DMS114 treated with DMSO at 0.1 percent for 48 hours (cell line): ENCODE data around the gene CLCN4.

Experiments used
- DNase-seq: peaks from one replicate; lab custom pipeline; 2025; ENCODE audit not compliant: unreplicated experiment; lab: John Stamatoyannopoulos, UW

The CLCN4 gene

GRCh38 chrX:10129229-10129628 is 27.5 kb upstream of the CLCN4 start:
- DNase-seq: no peak

DNA sequence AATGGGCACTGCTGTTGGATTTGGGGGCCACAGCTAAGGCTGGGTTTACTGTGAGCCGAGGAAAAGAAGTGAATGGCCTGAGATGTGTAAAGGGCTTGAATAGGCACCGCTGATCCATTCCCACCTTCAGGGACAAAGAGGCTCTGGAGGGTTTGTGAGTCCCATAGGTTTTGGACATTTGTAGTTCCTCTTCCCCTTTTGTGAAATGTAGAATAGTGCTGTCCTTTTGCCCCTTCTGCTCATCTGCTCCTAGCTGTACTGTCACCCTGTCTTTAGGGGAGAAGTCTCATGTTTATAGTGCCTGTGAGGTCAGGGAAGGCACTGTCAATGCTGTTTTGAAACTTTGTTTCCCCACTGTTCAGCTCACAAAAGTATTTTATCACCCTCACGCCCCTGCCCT is 26.4 kb upstream of the CLCN4 start:
- no peak for DNase-seq

DNA sequence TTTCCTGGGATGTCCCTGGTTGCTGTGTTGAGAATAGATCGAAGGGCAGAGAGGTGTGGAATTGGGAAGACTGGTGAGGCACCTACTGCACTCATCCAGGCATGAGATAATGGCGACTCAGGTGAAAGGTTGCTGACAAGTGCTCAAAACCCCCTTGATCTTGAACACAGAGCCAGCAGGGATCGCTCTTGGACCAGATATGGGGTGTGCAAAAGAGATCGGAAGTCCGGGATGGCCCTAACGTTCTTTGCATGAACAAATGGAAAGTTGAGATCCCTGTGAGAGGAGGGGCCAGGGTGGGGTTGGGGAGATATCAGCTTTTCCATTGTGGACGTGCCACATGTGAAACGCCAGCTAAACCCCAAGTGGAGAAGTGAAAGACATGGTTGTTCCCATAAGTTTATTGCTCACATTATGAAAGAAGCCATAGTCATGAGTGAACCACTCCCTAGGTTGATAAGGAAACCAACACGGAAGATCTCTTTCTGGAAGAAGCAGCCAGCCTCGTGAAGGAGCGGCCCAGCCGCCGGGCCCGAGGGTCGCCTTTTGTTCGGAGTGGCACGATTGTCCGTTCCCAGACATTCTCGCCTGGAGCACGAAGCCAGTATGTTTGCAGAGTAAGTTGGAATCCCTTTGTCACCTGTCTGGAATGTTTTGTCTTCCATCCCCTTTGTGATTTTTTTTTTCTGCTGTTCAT is 22.6 kb upstream of the CLCN4 start:
- DNase-seq: no peak

DNA sequence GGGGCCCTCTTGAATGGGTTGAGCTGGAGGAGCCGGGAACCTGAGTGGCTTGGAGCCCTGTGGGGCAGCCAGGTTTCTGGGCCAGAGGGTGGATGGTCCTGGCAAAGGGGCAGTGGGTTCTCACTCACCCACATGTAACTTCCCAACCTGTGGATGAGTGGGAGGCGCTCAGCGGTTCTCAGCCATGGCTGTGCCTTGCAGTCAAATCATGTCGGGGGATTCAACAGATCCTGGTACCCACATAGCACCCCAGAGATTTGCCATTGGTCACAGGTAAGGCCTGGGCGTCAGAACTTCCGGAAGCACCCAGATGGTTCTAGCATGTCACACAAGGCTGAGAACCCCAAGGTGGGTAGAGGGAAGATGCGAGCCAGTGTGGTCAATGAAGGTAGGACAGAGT is 21.9 kb upstream of the CLCN4 start:
- DNase-seq: no peak

DNA sequence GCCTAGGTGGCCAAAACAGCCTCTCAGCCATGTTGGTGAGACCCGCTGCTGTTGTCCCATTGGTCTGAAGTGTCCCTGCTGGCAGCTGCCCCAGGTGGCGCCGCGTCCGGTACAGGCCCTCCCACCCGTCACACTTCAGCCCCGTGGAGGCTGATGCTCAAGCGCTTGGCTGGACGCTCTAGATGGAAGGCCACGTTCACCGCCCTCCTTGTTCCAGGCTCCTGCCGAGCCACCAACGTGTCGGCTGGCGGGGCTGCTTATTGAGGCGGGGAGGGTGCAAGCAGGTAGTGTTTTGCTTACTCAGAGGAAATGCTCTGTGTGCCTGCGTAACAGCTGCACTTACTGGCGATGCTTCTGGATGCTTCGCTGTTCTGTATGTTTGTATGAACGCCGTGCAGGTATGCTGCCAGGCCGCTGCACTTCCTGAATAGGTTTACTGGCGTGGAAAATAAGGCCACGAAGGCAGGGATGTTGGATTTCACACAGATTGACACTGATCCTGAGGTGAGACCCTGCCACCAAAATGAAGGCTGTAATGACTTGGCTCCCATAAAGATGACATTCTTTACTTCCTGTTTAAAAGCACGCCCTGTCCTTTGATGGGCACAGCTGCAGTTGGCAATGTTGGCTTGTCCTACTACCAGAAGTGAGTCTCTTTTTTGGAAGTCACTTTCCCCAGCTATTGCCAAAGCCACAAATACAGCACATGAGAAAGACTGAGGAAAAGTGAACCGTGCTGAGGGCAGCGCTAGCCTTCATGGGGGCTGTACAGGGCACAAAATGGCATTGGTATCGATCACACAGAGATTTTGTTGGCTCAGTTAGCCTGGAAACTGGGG is 21.0 kb upstream of the CLCN4 start:
- DNase-seq: no peak

- DNase-seq: no peak
Observed at GRCh38 chrX:10138726-10139125, 18.0 kb upstream of the CLCN4 start.

DNA sequence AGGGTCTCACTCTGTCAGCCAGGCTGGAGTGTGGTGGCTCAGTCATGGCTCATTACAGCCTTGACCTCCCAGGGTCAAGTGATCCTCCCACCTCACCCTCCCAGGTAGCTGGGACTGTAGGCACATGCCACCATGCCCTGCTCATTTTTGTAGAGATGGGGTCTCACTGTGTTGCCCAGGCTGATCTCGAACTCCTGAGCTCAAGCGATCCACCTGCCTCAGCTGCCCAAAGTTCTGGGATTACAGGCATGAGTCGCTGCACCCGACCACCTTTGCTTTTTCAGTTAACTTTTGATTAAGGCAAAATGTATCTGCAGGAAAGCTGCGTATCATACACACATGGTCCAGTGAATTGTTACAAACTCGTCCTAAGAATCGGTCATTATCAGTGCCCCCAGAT is 16.5 kb upstream of the CLCN4 start:
- DNase-seq: no peak

- DNase-seq: no peak
Observed at GRCh38 chrX:10142041-10142599, 14.7 kb upstream of the CLCN4 start.

DNA sequence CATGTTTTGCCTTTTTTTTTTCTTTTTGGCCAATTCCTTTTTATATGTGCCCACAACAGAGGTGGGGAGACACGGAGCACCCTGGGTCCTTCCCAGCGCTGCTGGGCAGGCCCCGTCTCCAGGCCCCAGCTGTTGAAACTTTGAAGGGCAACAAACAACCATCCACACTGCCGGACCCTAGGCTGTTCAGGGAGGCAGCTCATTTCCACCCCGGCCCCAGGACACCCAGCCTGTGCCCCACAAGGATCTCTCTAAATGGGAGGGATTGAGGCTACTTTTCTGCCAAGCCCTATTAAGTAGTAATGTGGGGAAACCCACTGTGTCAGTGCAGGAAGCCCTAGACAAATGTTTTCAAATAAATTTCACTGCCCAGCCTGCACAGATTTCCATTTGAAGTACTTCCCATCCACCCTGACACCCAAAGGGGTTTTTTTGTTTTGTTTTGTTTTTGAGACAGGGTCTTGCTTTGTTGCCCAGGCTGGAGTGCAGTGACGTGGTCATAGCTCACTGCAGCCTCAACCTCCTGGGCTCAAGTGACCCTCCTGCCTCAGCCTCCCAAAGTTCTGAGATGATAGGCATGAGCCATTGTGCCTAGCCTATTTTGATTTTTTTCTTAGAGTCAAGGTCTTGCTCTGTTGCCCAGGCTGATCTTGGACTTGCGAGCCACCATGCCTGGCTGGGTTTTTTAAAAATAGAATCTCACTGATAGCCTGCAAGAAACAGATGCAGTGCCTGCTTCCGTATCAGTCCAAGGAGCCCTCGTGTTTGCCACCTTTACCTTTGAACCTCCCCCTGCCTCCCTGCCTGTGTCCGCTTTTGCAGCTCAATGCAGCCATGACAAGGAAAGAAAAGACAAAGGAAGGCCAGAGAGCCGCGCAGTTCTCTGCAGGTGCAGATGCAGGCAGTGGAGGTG is 13.4 kb upstream of the CLCN4 start:
- no peak for DNase-seq

DNA sequence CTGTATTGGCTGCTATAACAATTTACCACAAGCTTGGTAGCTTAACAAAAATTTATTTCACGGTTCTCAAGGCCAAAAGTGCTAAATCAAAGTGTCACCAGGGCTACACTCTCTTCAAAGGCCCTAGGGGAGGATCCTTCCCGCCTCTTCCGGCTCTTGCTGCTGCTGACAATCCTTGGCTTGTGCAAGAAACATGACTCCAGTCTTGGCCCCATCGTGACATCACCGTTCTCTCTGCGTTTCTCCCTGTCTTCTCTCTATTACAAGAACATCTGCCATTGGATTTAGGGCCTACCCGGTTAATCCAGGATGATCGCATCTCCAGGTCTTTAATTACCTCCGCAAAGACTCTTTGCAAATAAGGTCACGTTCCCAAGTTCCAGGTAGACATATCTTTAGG is 10.4 kb upstream of the CLCN4 start:
- no peak for DNase-seq

DNA sequence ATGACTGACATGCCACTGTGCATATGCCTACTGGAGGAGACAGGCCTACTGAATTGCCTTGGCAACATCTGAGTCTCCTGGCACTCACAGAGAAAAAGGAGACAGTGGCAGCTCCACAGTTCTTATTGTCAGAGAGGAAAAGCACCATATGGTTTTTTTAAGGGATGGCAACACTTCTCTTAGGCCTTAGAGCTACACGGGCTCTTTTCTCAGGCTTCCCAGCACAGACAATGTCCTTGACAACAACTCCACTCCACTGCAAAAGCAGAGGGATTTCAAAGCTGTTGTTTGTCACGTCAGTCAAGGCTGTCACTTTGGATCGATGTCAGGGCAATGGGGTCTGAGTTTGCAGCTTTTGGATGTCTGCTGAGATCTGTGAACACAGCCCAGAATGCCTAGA is 4.7 kb upstream of the CLCN4 start:
- no peak for DNase-seq

GRCh38 chrX:10155137-10155536 is 1.6 kb upstream of the CLCN4 start:
- DNase-seq: no peak

- DNase-seq: no peak
Observed at GRCh38 chrX:10157032-10157341, 212 bp downstream of the CLCN4 start.

DNA sequence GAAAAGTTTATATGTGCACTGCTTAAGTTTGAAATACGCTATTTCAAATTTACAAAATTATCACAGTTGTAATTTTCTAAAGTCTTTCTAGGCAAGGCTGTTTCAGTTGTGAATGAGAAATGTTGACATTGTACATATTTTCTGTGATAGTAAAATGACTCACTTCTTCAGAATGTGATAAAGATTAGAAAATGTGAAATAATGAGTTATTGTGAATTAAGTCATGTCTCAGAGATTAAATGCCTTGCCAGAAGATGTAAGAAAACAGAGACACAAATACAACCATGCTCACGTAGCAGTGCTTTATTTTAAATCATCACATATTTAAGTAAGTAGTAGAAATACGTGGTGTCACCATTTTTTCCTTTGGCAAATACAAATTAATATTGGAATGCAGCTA is 768 bp downstream of the CLCN4 start:
- DNase-seq: no peak

DNA sequence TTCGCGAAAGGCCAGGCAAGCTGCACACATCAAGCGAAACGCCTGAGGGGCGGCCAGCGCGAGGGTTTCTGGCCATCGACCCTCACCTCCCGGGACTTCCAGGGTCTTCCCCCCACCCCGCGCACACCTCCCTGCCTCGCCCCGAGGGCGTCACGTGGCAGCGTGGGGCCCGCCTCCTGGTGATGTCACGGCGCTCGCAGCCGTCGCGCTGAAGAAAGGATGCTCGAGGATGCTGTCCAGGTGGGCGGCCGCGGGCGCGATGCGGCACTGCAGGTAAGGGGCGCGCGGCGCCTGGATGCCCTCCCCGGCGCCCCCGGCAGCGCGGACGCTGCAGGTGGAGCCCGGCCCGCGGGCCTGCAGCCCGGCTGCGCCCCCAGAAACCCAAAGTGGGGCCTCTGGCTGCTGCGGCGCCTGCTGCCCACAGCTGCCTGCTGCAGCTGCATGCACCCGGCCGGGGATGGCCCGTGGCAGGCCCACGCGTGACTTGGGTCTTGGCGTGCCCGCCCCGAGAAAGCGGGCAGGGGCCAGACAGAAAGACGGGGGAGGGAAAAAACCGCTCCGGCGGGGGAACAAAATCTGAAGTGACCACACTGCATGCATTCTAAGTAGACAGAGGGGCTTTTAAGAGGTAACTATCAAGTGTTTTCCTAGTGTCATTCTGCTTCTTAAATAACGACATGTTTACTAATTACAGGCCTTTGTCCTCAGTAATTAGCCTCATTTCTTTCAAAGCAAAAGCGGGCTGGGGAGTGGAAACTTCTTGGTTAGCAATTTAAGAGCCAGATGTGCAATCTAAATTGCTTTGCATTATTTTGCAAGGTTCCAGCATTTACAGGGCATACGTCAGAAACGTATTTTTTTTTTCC is 1.7 kb downstream of the CLCN4 start:
- no peak for DNase-seq

DNA sequence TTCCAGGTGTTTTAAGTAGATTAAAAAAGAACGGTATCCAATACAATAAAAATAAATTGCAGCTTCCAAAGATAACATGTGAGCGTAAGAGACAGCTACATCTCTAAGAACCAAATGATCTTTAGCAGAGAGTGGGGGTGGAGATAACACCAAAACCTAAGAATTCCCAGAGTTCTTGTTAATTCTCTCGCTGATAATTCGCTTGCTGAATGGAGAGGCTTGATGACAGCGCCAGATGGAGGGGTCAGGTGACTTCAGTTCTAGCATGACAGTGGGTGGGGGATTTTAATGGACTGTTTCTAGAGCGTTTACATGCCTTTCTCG is 2.3 kb downstream of the CLCN4 start:
- no peak for DNase-seq

- no peak for DNase-seq
Observed at GRCh38 chrX:10160211-10160610, 3.4 kb downstream of the CLCN4 start.

- DNase-seq: no peak
Observed at GRCh38 chrX:10163031-10163430, 6.3 kb downstream of the CLCN4 start.

GRCh38 chrX:10164879-10165278 is 8.1 kb downstream of the CLCN4 start:
- no peak for DNase-seq

GRCh38 chrX:10165580-10166247 is 8.9 kb downstream of the CLCN4 start:
- DNase-seq: no peak
